GM13977 (cell line): ENCODE results near the gene IGFBP2.

ENCODE experiments used
- DNase-seq: peaks from one replicate; pipeline ENCODE4 v3.0.0; 2012; ENCODE audit warnings: low spot score
- in situ Hi-C: fragments of 300-500 bp; cut with MboI; formaldehyde crosslinking; loops from one replicate; pipeline ENCODE4 v1.12.0; 2022; ENCODE audit warnings: low sequenced_read_pairs, low pct_unique_long_range_greater_than_20kb, mixed read lengths, inconsistent platforms; ENCODE audit not compliant: unreplicated experiment
- TF ChIP-seq, protein P1 (sequence below): IDR thresholded peaks from 2 replicates; pipeline ENCODE4 v1.5.1; 2012; ENCODE audit warnings: mild to moderate bottlenecking, control low read depth; ENCODE audit not compliant: insufficient read depth; ENCODE audit errors: extremely low read depth, missing control alignments

Gene IGFBP2

DNA sequence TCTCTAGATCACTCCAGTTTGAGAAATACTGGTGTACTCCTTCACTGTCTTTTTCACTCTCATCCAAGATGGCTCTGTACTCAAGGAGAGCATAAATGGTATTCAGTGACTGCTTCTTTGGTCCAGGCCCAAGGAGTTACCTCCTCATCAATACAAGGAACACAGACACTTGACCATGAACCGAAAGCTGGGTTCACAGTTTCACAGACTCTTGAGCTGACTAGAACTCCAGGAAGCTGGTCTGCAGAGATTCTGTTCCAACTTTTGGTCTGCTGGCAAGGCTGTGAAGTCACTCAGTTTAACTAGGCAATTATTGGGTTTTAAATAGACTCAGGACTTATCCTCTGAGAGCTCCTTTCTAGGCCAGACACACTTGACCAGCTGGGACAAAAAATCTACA, 69.5 kb downstream of the IGFBP2 start:
- in situ Hi-C loops, result no loop called here
- TF ChIP-seq, protein P1, sequence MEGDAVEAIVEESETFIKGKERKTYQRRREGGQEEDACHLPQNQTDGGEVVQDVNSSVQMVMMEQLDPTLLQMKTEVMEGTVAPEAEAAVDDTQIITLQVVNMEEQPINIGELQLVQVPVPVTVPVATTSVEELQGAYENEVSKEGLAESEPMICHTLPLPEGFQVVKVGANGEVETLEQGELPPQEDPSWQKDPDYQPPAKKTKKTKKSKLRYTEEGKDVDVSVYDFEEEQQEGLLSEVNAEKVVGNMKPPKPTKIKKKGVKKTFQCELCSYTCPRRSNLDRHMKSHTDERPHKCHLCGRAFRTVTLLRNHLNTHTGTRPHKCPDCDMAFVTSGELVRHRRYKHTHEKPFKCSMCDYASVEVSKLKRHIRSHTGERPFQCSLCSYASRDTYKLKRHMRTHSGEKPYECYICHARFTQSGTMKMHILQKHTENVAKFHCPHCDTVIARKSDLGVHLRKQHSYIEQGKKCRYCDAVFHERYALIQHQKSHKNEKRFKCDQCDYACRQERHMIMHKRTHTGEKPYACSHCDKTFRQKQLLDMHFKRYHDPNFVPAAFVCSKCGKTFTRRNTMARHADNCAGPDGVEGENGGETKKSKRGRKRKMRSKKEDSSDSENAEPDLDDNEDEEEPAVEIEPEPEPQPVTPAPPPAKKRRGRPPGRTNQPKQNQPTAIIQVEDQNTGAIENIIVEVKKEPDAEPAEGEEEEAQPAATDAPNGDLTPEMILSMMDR, result no peak
- no peak for DNase-seq

DNA sequence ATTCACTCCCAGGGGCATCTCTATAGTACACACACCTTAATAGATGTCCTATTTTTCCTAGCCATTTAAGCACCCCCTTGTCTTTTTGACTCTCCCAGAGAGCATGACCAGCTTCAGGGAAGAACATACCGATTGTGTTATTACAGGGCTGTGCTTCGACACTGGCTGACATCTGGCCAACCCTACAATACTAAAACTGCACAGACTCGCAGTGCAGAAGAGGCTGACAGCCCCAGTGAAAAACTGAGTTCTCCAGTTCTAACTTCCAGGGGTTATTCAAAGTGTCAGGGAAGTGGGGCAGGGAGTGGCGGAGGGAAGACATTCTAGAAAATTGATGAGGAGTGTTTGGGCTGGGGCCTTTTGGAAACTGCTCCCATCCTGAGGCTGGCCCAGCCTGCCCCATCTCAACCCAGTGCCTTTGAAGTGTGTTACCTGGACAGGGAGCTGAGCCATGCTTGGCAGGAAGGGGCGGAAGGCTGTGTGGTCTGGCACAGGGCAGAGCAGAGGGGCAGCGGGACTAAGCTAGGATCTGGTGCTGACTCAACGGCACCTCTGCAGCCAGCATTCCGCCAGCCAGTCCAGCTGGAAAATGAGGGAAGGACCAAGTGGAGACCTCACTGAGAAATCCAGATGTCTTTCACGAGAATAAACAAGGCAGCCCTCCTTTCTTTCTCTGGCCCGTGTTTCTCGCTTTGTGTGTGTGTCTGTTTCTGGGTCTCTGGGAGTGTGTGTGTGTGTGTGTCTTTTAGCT, 77.5 kb downstream of the IGFBP2 start:
- in situ Hi-C loops, result no loop called here
- DNase-seq, result no peak
- TF ChIP-seq, protein P1, result no peak

DNA sequence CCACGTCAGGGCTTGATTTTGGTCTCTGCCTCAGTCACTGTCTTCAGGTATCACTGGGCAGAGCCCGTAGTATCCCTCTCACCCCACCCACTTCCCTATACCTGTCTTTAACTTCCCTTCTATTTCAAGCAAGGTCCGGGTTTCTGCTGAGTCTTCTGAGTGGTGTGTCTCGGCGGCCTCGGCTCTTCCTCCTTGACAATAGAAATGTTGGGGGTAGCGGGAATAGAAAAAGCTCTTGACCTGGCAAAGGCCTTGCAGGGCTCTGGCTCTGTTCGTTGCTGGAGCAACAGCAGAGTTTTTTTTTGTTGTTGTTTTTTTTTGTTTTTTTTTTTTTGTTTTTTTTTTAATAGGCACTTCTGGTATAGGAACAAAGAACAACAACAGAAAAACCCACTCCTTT, 78.1 kb downstream of the IGFBP2 start:
- TF ChIP-seq, protein P1, result no peak
- no peak for DNase-seq
- in situ Hi-C loops, result no loop called here

DNA sequence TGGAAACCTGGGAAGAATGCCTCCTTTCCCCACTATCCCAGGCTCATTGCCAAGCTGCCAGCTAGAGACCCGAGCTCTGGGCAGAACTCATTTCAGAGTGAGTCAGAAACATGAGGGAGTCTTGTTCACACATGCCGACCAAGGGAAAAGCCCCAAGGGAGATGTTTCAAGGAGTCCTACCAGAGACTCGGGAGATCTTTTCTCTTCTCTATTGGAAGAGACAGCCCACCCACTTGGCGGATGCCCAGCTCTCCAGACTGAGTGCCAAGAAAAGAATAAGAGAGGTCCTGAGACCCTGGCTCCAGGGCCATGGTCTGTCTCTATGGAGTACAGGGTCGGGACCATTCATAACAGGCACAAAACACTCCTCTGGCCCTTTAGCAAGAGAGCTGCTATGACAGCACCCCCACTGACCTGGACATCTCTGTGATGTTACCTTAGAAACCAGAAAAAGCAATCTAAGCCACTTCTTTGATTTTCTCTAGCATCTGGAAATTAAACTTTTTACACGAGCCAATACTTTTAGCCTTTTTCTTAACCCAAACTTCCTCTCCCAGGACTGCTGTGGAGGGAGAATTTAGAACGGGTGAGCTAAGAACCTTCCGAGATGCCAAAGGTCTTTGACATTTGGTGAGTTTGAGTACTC, 80.6 kb downstream of the IGFBP2 start:
- DNase-seq, result no peak
- in situ Hi-C loops, result no loop called here
- TF ChIP-seq, protein P1, result no peak
